BJ (cell line): ENCODE results near the gene ATP6V1B1. TPM values are rescaled to one million over a fixed set of nuclear protein-coding genes. Genes with fewer than 3 reads are reported as not detected.

Experiments used
- CTCF ChIA-PET: fragments of 350-600 bp; formaldehyde crosslinking; extraction: SDS; loops from one replicate; lab custom pipeline; 2021; ENCODE audit warnings: antibody characterized with exemption, inconsistent platforms; lab: Yijun Ruan, JAX
- POLR2A ChIA-PET: fragments of 300-600 bp; sonication (Branson Sonifier 250); formaldehyde crosslinking; extraction: SDS; loops from one replicate; lab custom pipeline; 2021; ENCODE audit warnings: antibody characterized with exemption; lab: Charles Lee
- DNase-seq: peaks from one replicate; pipeline ENCODE4 v3.0.0-alpha.2; 2011; ENCODE audit warnings: low read depth
- H3K27me3 ChIP-seq: 2 replicates; pipeline ENCODE4 v1.6.0; 2011; ENCODE audit warnings: low read length; ENCODE audit not compliant: control insufficient read depth, insufficient read depth
- H3K36me3 ChIP-seq: 2 replicates; pipeline ENCODE4 v1.5.1; 2011; ENCODE audit warnings: low read length; ENCODE audit not compliant: control insufficient read depth, insufficient read depth
- H3K4me3 ChIP-seq: 2 replicates; pipeline ENCODE4 v1.5.1; 2011; ENCODE audit warnings: low read depth, mild to moderate bottlenecking, control low read depth, low read length
- CTCF ChIP-seq: IDR thresholded peaks from 2 replicates; pipeline ENCODE4 v1.5.1; 2011; ENCODE audit warnings: low read depth, mild to moderate bottlenecking, control low read depth, inconsistent platforms, low read length, moderate library complexity; ENCODE audit not compliant: insufficient read depth
- polyA plus RNA-seq: library from polyadenylated mRNA; depleted of rRNA; stranded (reverse); fragments of >200 nt; gene quantifications from 2 replicates; pipeline ENCODE4 v1.2.3, GENCODE V29; 2011

ATP6V1B1 gene
- polyA plus RNA-seq, 1 experiment: 1.3 TPM

- Histone ChIP-seq H3K27me3 (peaks cover 3% of the 10 kb centered on the region; the same call in 1 of the 2 replicates), H3K4me3 (no peak overlapping the region), H3K36me3 (no peaks in the 10 kb centered on the region)
- DNase-seq: no peak
- ChIA-PET POLR2A (no interaction called here), CTCF (interaction anchor here (0.6 to 7.9 kb wide), 3 partner anchors 14 to 16 kb away, joined by 3 to 64 read pairs (median 4); no protein-coding TSS in a partner anchor)
- TF ChIP-seq CTCF: no peak
Observed at GRCh38 chr2:70932631-70933230, 3.0 kb upstream of the ATP6V1B1 start.

- ChIA-PET POLR2A (no interaction called here), CTCF (interaction anchor here (0.9 to 7.9 kb wide), 3 partner anchors 12 to 15 kb away, joined by 3 to 64 read pairs (median 9); no protein-coding TSS in a partner anchor)
- no peak for DNase-seq
- H3K36me3 ChIP-seq: no peaks in the 10 kb centered on the region
- peaks cover 3% of the 10 kb centered on the region; the same call in 1 of the 2 replicates for H3K27me3 ChIP-seq
- H3K4me3 ChIP-seq: no peak overlapping the region
- no peak for TF ChIP-seq CTCF
Observed at GRCh38 chr2:70934981-70935380, 719 bp upstream of the ATP6V1B1 start.

- Histone ChIP-seq H3K27me3 (peaks cover 3% of the 10 kb centered on the region; the same call in 1 of the 2 replicates), H3K36me3 (no peaks in the 10 kb centered on the region), H3K4me3 (no peak overlapping the region)
- CTCF ChIA-PET: interaction anchor here (1.3 to 7.9 kb wide), 2 partner anchors 11 to 65 kb away, joined by 3 to 64 read pairs; no protein-coding TSS in a partner anchor
- POLR2A ChIA-PET: no interaction called here
- no peak for TF ChIP-seq CTCF
- DNase-seq: no peak
Observed at GRCh38 chr2:70936165-70936978, 672 bp downstream of the ATP6V1B1 start.

GRCh38 chr2:70936979-70937811 is 1.5 kb downstream of the ATP6V1B1 start:
- no peaks in the 10 kb centered on the region for H3K36me3 ChIP-seq
- ChIA-PET POLR2A (no interaction called here), CTCF (interaction anchor here (1.3 to 7.9 kb wide), 2 partner anchors 10 to 66 kb away, joined by 3 to 64 read pairs; no protein-coding TSS in a partner anchor)
- no peak for DNase-seq
- H3K4me3 ChIP-seq: no peak overlapping the region
- H3K27me3 ChIP-seq: peaks cover 3% of the 10 kb centered on the region; the same call in 1 of the 2 replicates
- no peak for TF ChIP-seq CTCF
